ENCODE data around the gene PPP4R3A. TPM values are rescaled to one million over a fixed set of nuclear protein-coding genes. Genes with fewer than 3 reads are reported as not detected.

PPP4R3A gene
- polyA plus RNA-seq, 1 donor (not counting 4 experiments of a cell fraction or from before 2014, with no cell fraction given): 53.8 TPM

GRCh38 chr14:91545946-91546716 is 36.0 kb upstream of the PPP4R3A start:
- H3K9me1 ChIP-seq (ENCODE audit: control insufficient read depth, extremely low read depth, insufficient read depth, low read length): no peaks in the 10 kb centered on the region
- no peak overlapping the region for H2AFZ ChIP-seq (ENCODE audit: control insufficient read depth, low read length)
- DNase-seq (ENCODE audit: low read depth, low spot score): no peak
- no peaks in the 10 kb centered on the region for H3K36me3 ChIP-seq (ENCODE audit: control insufficient read depth in 2 of 2, extremely low read depth in 1 of 2, insufficient read depth in 2 of 2, low read length in 2 of 2)
- dilution Hi-C loops (cut with MboI; ENCODE audit: extremely low pct_ligation_motif_present, low sequenced_read_pairs): no loop called here
- H3K9ac ChIP-seq (ENCODE audit: control insufficient read depth, extremely low read depth, insufficient read depth, low read length): no peak overlapping the region
- H3K4me1 ChIP-seq (ENCODE audit: control insufficient read depth, extremely low read depth, insufficient read depth, low read length): no peaks in the 10 kb centered on the region
- no peak overlapping the region for H3K27ac ChIP-seq (ENCODE audit: control insufficient read depth, insufficient read depth, low read length)
- no peak for FAIRE-seq
- no peaks in the 10 kb centered on the region for H3K27me3 ChIP-seq (ENCODE audit: control insufficient read depth, extremely low read depth, insufficient read depth, low read length)
- no peaks in the 10 kb centered on the region for H4K20me1 ChIP-seq (ENCODE audit: control insufficient read depth, extremely low read depth, insufficient read depth, low read length)
- no peaks in the 10 kb centered on the region for H3K9me3 ChIP-seq (ENCODE audit: control insufficient read depth, low read depth, low read length)
- no peak for TF ChIP-seq CTCF (optimal IDR thresholded peaks at IDR 0.05 in 1 of 3, IDR thresholded peaks at IDR 0.05 in 1 of 3, conservative IDR thresholded peaks at IDR 0.05 in 1 of 3; ENCODE audit: extremely low read depth in 1 of 3, insufficient read depth in 2 of 3, low read length in 3 of 3)
- TF ChIP-seq EZH2 (IDR thresholded peaks at IDR 0.05; ENCODE audit: low read length): no peak
- no peak overlapping the region for H3K4me2 ChIP-seq (ENCODE audit: control insufficient read depth, extremely low read depth, insufficient read depth, low read depth, low read length)
- no peak overlapping the region for H3K4me3 ChIP-seq (ENCODE audit: control insufficient read depth in 2 of 3, extremely low read depth in 1 of 3, insufficient read depth in 2 of 3, low read depth in 1 of 3, low read length in 3 of 3)
- H3K79me2 ChIP-seq (ENCODE audit: control insufficient read depth, insufficient read depth, low read length): no peaks in the 10 kb centered on the region

- H2AFZ ChIP-seq (ENCODE audit: control insufficient read depth, low read length): no peak overlapping the region
- no peak overlapping the region for H3K9ac ChIP-seq (ENCODE audit: control insufficient read depth, extremely low read depth, insufficient read depth, low read length)
- no peaks in the 10 kb centered on the region for H3K36me3 ChIP-seq (ENCODE audit: control insufficient read depth in 2 of 2, extremely low read depth in 1 of 2, insufficient read depth in 2 of 2, low read length in 2 of 2)
- H3K9me1 ChIP-seq (ENCODE audit: control insufficient read depth, extremely low read depth, insufficient read depth, low read length): no peaks in the 10 kb centered on the region
- H3K4me3 ChIP-seq (ENCODE audit: control insufficient read depth in 2 of 3, extremely low read depth in 1 of 3, insufficient read depth in 2 of 3, low read depth in 1 of 3, low read length in 3 of 3): no peak overlapping the region
- H3K79me2 ChIP-seq (ENCODE audit: control insufficient read depth, insufficient read depth, low read length): no peaks in the 10 kb centered on the region
- H3K4me1 ChIP-seq (ENCODE audit: control insufficient read depth, extremely low read depth, insufficient read depth, low read length): no peaks in the 10 kb centered on the region
- FAIRE-seq (no peak), DNase-seq (ENCODE audit: low read depth, low spot score) (no peak)
- H3K27me3 ChIP-seq (ENCODE audit: control insufficient read depth, extremely low read depth, insufficient read depth, low read length): no peaks in the 10 kb centered on the region
- TF ChIP-seq CTCF (optimal IDR thresholded peaks at IDR 0.05 in 1 of 3, IDR thresholded peaks at IDR 0.05 in 1 of 3, conservative IDR thresholded peaks at IDR 0.05 in 1 of 3; ENCODE audit: extremely low read depth in 1 of 3, insufficient read depth in 2 of 3, low read length in 3 of 3) (no peak), EZH2 (IDR thresholded peaks at IDR 0.05; ENCODE audit: low read length) (no peak)
- no peaks in the 10 kb centered on the region for H3K9me3 ChIP-seq (ENCODE audit: control insufficient read depth, low read depth, low read length)
- no peak overlapping the region for H3K4me2 ChIP-seq (ENCODE audit: control insufficient read depth, extremely low read depth, insufficient read depth, low read depth, low read length)
- dilution Hi-C loops (cut with MboI; ENCODE audit: extremely low pct_ligation_motif_present, low sequenced_read_pairs): no loop called here
- H3K27ac ChIP-seq (ENCODE audit: control insufficient read depth, insufficient read depth, low read length): no peak overlapping the region
- no peaks in the 10 kb centered on the region for H4K20me1 ChIP-seq (ENCODE audit: control insufficient read depth, extremely low read depth, insufficient read depth, low read length)
These were observed 35.1 kb upstream of the PPP4R3A start for GRCh38 chr14:91545204-91545603.

All from keratinocyte (primary cell).